SK-N-SH (cell line): ENCODE measurements around the gene ANKRD31. TPM values are rescaled to one million over a fixed set of nuclear protein-coding genes. Genes with fewer than 3 reads are reported as not detected.

Source experiments
- CTCF ChIA-PET: fragments of 300-600, 350-600 bp; formaldehyde crosslinking; extraction: SDS; loops from one replicate; lab custom pipeline; 2021; lab: Yijun Ruan, JAX
- POLR2A ChIA-PET: fragments of 350-600 bp; sonication (Branson Sonifier 250); formaldehyde crosslinking; extraction: SDS; loops from one replicate; lab custom pipeline; 2020; ENCODE audit warnings: antibody characterized with exemption, inconsistent platforms; lab: Yijun Ruan, JAX
- DNase-seq: peaks from one replicate; pipeline ENCODE4 v3.0.0; 2012
- H2AFZ ChIP-seq: fragments of 200-600 bp; sonication (generic); 2 replicates; pipeline ENCODE4 v1.8.1; 2016; ENCODE audit warnings: antibody characterized with exemption, mild to moderate bottlenecking, low read depth
- H3F3A ChIP-seq: fragments of 200-600 bp; sonication (generic); replicated peaks from 2 replicates; pipeline ENCODE3; 2016; ENCODE audit warnings: antibody characterized with exemption, mild to moderate bottlenecking; ENCODE audit not compliant: insufficient read depth
- H3K27ac ChIP-seq, 2 experiments: fragments of 200-500 bp in 1 of 2; fragments of 200-600 bp in 1 of 2; sonication (Bioruptor generic) in 1 of 2; sonication (generic), shearing (Covaris generic) in 1 of 2; 2 replicates each; pipeline versions ENCODE4 v1.5.1 to v1.6.1; 2014 to 2016; ENCODE audit warnings: low read depth in 2 of 2, inconsistent platforms in 1 of 2, low read length in 1 of 2, mild to moderate bottlenecking in 1 of 2, mixed read lengths in 1 of 2
- H3K27me3 ChIP-seq: fragments of 200-600 bp; sonication (generic), shearing (Covaris generic); 2 replicates; pipeline ENCODE4 v1.6.1; 2016; ENCODE audit warnings: mixed run types; ENCODE audit not compliant: insufficient read depth
- H3K36me3 ChIP-seq, 2 experiments: fragments of 200-500 bp in 1 of 2; fragments of 200-600 bp in 1 of 2; sonication (Bioruptor generic) in 1 of 2; sonication (generic) in 1 of 2; replicated peaks in 1 of 2; 2 replicates each; pipeline versions ENCODE3 to v1.5.1; 2014 to 2016; ENCODE audit warnings: low read length in 1 of 2, mild to moderate bottlenecking in 1 of 2; ENCODE audit not compliant: insufficient read depth in 2 of 2, control insufficient read depth in 1 of 2
- H3K4me1 ChIP-seq, 2 experiments: fragments of 200-500 bp in 1 of 2; fragments of 200-600 bp in 1 of 2; sonication (Bioruptor generic) in 1 of 2; sonication (generic), shearing (Covaris generic) in 1 of 2; 2 replicates each; pipeline versions ENCODE4 v1.5.1 to v1.6.1; 2014 to 2016; ENCODE audit warnings: low read depth in 1 of 2, low read length in 1 of 2, mixed run types in 1 of 2; ENCODE audit not compliant: insufficient read depth in 2 of 2, control insufficient read depth in 1 of 2
- H3K4me2 ChIP-seq: fragments of 200-600 bp; sonication (generic), shearing (Covaris generic); 2 replicates; pipeline ENCODE4 v1.6.1; 2017; ENCODE audit warnings: mixed run types
- H3K4me3 ChIP-seq, 2 experiments: fragments of 200-500 bp in 1 of 2; fragments of 200-600 bp in 1 of 2; sonication (Bioruptor generic) in 1 of 2; sonication (generic), shearing (Covaris generic) in 1 of 2; 2 replicates each; pipeline versions ENCODE4 v1.5.1 to v1.8.1; 2014 to 2016; ENCODE audit warnings: low read depth in 2 of 2, inconsistent platforms in 1 of 2, low read length in 1 of 2, mild to moderate bottlenecking in 1 of 2, mixed read lengths in 1 of 2, moderate library complexity in 1 of 2
- H3K79me2 ChIP-seq: fragments of 200-600 bp; sonication (generic); 2 replicates; pipeline ENCODE4 v1.8.1; 2017; ENCODE audit warnings: mild to moderate bottlenecking; ENCODE audit not compliant: insufficient read depth
- H3K9ac ChIP-seq: fragments of 200-600 bp; sonication (generic); 2 replicates; pipeline ENCODE4 v1.6.1; 2017; ENCODE audit warnings: mixed run types
- H3K9me2 ChIP-seq: fragments of 200-600 bp; sonication (generic); 2 replicates; pipeline ENCODE4 v1.6.1; 2017; ENCODE audit warnings: mixed run types
- H3K9me3 ChIP-seq: fragments of 200-600 bp; sonication (generic); 2 replicates; pipeline ENCODE4 v1.6.1; 2017; ENCODE audit warnings: mixed run types, mild to moderate bottlenecking, moderate library complexity
- H4K20me1 ChIP-seq: fragments of 200-600 bp; sonication (generic); 2 replicates; pipeline ENCODE4 v1.6.1; 2017; ENCODE audit warnings: mild to moderate bottlenecking, mixed run types; ENCODE audit not compliant: insufficient read depth
- ELF1 ChIP-seq: IDR thresholded peaks from 2 replicates; pipeline ENCODE4 v1.4.0; 2012
- EP300 ChIP-seq, 2 experiments: IDR thresholded peaks; 2 replicates each; pipeline versions ENCODE4 v1.4.0 to v1.6.1; 2012; ENCODE audit warnings: borderline replicate concordance in 1 of 2, low read depth in 1 of 2, low read length in 1 of 2
- EZH2phosphoT487 ChIP-seq: fragments of 200-600 bp; sonication (generic); IDR thresholded peaks from 2 replicates; pipeline ENCODE4 v1.6.1; 2017; ENCODE audit warnings: low read depth, mixed run types, mild to moderate bottlenecking, antibody characterized with exemption, moderate library complexity, borderline replicate concordance
- FOSL2 ChIP-seq: IDR thresholded peaks from 2 replicates; pipeline ENCODE4 v1.4.0; 2012; ENCODE audit warnings: low read depth, mild to moderate bottlenecking, moderate library complexity, borderline replicate concordance
- FOXJ3 ChIP-seq: sonication (generic); formaldehyde crosslinking; IDR thresholded peaks from 2 replicates; pipeline ENCODE4 v1.5.1; 2020; ENCODE audit warnings: mild to moderate bottlenecking, missing genetic modification reagents
- GATA2 ChIP-seq: sonication (generic); formaldehyde crosslinking; IDR thresholded peaks from 2 replicates; pipeline ENCODE4 v1.5.0; 2020; ENCODE audit warnings: mild to moderate bottlenecking, missing genetic modification reagents
- MXI1 ChIP-seq: IDR thresholded peaks from 2 replicates; pipeline ENCODE4 v1.6.1; 2012; ENCODE audit warnings: mild to moderate bottlenecking, low read depth, low read length, improper control_type of control experiment
- NFIC ChIP-seq: IDR thresholded peaks from 2 replicates; pipeline ENCODE4 v1.4.0; 2012; ENCODE audit warnings: borderline replicate concordance
- NRF1 ChIP-seq: IDR thresholded peaks from 2 replicates; pipeline ENCODE4 v1.6.1; 2012; ENCODE audit warnings: low read depth, mild to moderate bottlenecking, low read length
- RAD21 ChIP-seq: IDR thresholded peaks from 2 replicates; pipeline ENCODE4 v1.6.1; 2012; ENCODE audit warnings: mild to moderate bottlenecking, low read length
- RCOR1 ChIP-seq: fragments of 150-350 bp; IDR thresholded peaks from 2 replicates; pipeline ENCODE4 v1.6.1; 2017; ENCODE audit warnings: antibody characterized with exemption, low read length
- RFX5 ChIP-seq: IDR thresholded peaks from 2 replicates; pipeline ENCODE4 v1.6.1; 2012; ENCODE audit warnings: mild to moderate bottlenecking, improper control_type of control experiment, low read length
- SMC3 ChIP-seq: IDR thresholded peaks from 2 replicates; pipeline ENCODE4 v1.6.1; 2012; ENCODE audit warnings: low read depth, low read length, improper control_type of control experiment
- TAF1 ChIP-seq: IDR thresholded peaks from 2 replicates; pipeline ENCODE4 v1.6.1; 2012; ENCODE audit warnings: low read depth, mild to moderate bottlenecking, low read length, moderate library complexity, borderline replicate concordance
- TCF12 ChIP-seq: IDR thresholded peaks from 2 replicates; pipeline ENCODE4 v1.4.0; 2012
- TEAD4 ChIP-seq: IDR thresholded peaks from 2 replicates; pipeline ENCODE4 v1.4.0; 2012; ENCODE audit warnings: mild to moderate bottlenecking, borderline replicate concordance; ENCODE audit not compliant: insufficient read depth
- USF2 ChIP-seq: fragments of 150-350 bp; IDR thresholded peaks from 2 replicates; pipeline ENCODE4 v1.6.1; 2017; ENCODE audit warnings: antibody characterized with exemption, low read length, low read depth, borderline replicate concordance
- YY1 ChIP-seq: IDR thresholded peaks from 2 replicates; pipeline ENCODE4 v1.4.0; 2012; ENCODE audit warnings: low read depth, mild to moderate bottlenecking
- WGBS: methylation state at CpG from one replicate; pipeline ENCODE4 v1.1.6; 2017; ENCODE audit warnings: low lambda C conversion rate; 5-methylcytosine and 5-hydroxymethylcytosine counted together
- polyA plus RNA-seq, 3 experiments: library from polyadenylated mRNA; depleted of rRNA; stranded (reverse); fragments of >200 nt; gene quantifications; 2 replicates each; pipeline ENCODE4 v1.2.3, GENCODE V29; 2012
- TF ChIP-seq, protein P1 (sequence below): fragments of 200-600 bp; sonication (generic); IDR thresholded peaks from 2 replicates; pipeline ENCODE4 v1.6.1; 2017; ENCODE audit warnings: antibody characterized with exemption, mild to moderate bottlenecking, moderate library complexity
- TF ChIP-seq, protein P2 (sequence below): IDR thresholded peaks from 2 replicates; pipeline ENCODE4 v1.4.0; 2012; ENCODE audit warnings: low read depth, borderline replicate concordance

The ANKRD31 gene
- polyA plus RNA-seq, 1 of the 3 experiments (the other 2 are of a cell fraction) = 0.05 TPM

DNA sequence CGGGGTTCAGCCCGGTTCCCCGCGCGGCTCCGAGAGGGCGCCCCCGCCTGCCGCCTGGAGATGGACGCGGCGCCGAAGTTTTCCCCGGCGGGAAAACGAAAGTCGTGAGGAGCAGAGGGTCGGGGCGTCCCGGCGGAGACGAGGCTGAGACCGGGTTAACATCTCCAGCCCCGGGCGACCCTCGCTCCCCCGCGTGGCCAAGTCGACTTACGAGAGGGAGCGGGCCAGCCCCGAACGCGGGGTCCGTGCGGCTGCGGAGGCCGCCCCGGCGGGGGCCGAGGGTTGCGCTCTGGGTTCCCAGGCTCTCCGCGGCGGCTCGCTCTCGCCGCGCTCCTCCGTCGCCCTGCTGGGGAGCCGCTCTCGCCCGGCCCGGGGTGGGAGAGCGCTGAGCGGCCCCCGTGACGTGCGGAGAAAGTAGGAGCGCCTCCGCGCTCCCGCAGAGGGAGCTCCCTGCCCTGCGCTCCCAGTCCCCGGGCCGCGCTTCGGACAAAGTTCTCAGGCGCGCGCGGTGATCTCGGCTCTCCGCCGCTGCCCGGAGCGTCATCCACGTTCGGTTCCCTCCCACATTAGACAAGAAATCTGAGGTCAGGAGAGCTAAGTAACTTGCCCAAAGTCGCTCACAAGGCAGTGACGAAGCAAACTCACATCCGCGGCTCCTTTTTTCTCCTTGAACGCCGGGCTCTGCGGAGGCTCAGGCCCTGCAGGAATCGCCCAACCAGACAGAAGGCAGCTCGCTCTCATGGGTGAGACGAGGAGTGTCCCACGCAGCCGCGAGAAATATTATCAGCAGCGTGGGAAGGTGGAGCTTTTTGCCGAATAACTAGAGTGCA, 183.2 kb downstream of the ANKRD31 start:
- POLR2A ChIA-PET = no interaction called here
- Histone ChIP-seq H3K4me1 (peaks cover 0 to 5% of the 10 kb centered on the region in 2 experiments; a peak in 2 of 4 replicates), H3K9me3 (no peaks in the 10 kb centered on the region), H3K9ac (peak overlapping the region; percentile 55; the same call in 1 of the 2 replicates), H3K4me3 (peak overlapping the region; percentile 69 to 73), H3K27ac (peak overlapping the region in 1 of 2 experiments; percentile 42; a peak in 2 of 4 replicates), H4K20me1 (no peaks in the 10 kb centered on the region), H3K79me2 (no peaks in the 10 kb centered on the region), H3F3A (peaks cover 11% of the 10 kb centered on the region), H3K9me2 (no peaks in the 10 kb centered on the region), H3K27me3 (no peaks in the 10 kb centered on the region), H3K36me3 (no peaks in the 10 kb centered on the region), H3K4me2 (peak overlapping the region; percentile 90), H2AFZ (peak overlapping the region; percentile 95)
- CTCF ChIA-PET = interaction anchor here (1.3 to 1.4 kb wide), 2 partner anchors 184 to 212 kb away, joined by 3 to 6 read pairs; partner anchors contain the start of gene ANKRD31
- DNase-seq = peak; percentile 78
- 3% methylated on average over 16 of the region's 95 CpGs for WGBS
- TF ChIP-seq YY1 (no peak), GATA2 (no peak), EP300 (IDR thresholded peaks at IDR 0.05; ENCODE audit: borderline replicate concordance in 1 of 2, low read depth in 1 of 2, low read length in 1 of 2) (no peak), FOXJ3 (no peak), SMC3 (no peak), RAD21 (peak; percentile 10; the same call in 1 of the 2 replicates), USF2 (no peak), TCF12 (no peak), NFIC (no peak), ELF1 (no peak), RCOR1 (no peak)
- TF ChIP-seq, protein P1, sequence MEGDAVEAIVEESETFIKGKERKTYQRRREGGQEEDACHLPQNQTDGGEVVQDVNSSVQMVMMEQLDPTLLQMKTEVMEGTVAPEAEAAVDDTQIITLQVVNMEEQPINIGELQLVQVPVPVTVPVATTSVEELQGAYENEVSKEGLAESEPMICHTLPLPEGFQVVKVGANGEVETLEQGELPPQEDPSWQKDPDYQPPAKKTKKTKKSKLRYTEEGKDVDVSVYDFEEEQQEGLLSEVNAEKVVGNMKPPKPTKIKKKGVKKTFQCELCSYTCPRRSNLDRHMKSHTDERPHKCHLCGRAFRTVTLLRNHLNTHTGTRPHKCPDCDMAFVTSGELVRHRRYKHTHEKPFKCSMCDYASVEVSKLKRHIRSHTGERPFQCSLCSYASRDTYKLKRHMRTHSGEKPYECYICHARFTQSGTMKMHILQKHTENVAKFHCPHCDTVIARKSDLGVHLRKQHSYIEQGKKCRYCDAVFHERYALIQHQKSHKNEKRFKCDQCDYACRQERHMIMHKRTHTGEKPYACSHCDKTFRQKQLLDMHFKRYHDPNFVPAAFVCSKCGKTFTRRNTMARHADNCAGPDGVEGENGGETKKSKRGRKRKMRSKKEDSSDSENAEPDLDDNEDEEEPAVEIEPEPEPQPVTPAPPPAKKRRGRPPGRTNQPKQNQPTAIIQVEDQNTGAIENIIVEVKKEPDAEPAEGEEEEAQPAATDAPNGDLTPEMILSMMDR = 0 out of 2 replicates have a peak, but pooled peaks have one; percentile 15
- TF ChIP-seq, all 33 proteins: peak for 2

DNA sequence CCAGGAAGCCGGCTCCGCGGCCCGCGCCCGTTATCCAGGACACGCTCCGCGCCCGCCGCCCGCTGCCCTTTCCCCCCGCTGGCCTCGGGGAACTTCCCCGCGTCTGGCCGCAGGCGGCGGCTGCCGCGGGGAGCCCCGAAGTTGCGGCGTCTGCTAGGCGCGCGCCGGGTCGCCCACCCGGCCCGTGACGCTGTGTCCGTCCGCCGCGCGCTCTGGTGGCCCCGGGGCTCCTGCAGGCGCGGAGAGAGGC, 183.7 kb downstream of the ANKRD31 start:
- Histone ChIP-seq H3K27ac (no peak overlapping the region), H3K79me2 (no peaks in the 10 kb centered on the region), H3K4me2 (peak overlapping the region; percentile 90), H3K36me3 (no peaks in the 10 kb centered on the region), H2AFZ (peak overlapping the region; percentile 95; the same call in 1 of the 2 replicates), H3K9ac (peak overlapping the region; percentile 55; the same call in 1 of the 2 replicates), H3K4me1 (peaks cover 0 to 5% of the 10 kb centered on the region in 2 experiments; a peak in 2 of 4 replicates), H4K20me1 (no peaks in the 10 kb centered on the region), H3K27me3 (no peaks in the 10 kb centered on the region), H3K9me2 (no peaks in the 10 kb centered on the region), H3K9me3 (no peaks in the 10 kb centered on the region), H3F3A (peaks cover 11% of the 10 kb centered on the region), H3K4me3 (peak overlapping the region; percentile 69 to 73)
- DNase-seq = no peak
- POLR2A ChIA-PET = no interaction called here
- 0% methylated on average over 18 of the region's 40 CpGs for WGBS
- CTCF ChIA-PET = interaction anchor here (1.3 to 1.4 kb wide), 2 partner anchors 184 to 212 kb away, joined by 3 to 6 read pairs; partner anchors contain the start of gene ANKRD31
- TF ChIP-seq EP300 (IDR thresholded peaks at IDR 0.05; ENCODE audit: borderline replicate concordance in 1 of 2, low read depth in 1 of 2, low read length in 1 of 2) (no peak), FOSL2 (no peak), TAF1 (no peak), NRF1 (no peak), TEAD4 (no peak), TCF12 (no peak), MXI1 (no peak), SMC3 (no peak), RFX5 (no peak), EZH2phosphoT487 (no peak)
- TF ChIP-seq, protein P1 = no peak
- TF ChIP-seq, protein P2, sequence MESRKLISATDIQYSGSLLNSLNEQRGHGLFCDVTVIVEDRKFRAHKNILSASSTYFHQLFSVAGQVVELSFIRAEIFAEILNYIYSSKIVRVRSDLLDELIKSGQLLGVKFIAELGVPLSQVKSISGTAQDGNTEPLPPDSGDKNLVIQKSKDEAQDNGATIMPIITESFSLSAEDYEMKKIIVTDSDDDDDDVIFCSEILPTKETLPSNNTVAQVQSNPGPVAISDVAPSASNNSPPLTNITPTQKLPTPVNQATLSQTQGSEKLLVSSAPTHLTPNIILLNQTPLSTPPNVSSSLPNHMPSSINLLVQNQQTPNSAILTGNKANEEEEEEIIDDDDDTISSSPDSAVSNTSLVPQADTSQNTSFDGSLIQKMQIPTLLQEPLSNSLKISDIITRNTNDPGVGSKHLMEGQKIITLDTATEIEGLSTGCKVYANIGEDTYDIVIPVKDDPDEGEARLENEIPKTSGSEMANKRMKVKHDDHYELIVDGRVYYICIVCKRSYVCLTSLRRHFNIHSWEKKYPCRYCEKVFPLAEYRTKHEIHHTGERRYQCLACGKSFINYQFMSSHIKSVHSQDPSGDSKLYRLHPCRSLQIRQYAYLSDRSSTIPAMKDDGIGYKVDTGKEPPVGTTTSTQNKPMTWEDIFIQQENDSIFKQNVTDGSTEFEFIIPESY = no peak
